NCI-H1417 (cell line): ENCODE measurements around the gene ARMH3.

Experiments used
- DNase-seq, 3 experiments: peaks; one replicate each; lab custom pipeline; 2025; lab: John Stamatoyannopoulos, UW

The ARMH3 gene

GRCh38 chr10:101857802-101858476, 198.0 kb downstream of the ARMH3 start:
- no peak for DNase-seq

DNA sequence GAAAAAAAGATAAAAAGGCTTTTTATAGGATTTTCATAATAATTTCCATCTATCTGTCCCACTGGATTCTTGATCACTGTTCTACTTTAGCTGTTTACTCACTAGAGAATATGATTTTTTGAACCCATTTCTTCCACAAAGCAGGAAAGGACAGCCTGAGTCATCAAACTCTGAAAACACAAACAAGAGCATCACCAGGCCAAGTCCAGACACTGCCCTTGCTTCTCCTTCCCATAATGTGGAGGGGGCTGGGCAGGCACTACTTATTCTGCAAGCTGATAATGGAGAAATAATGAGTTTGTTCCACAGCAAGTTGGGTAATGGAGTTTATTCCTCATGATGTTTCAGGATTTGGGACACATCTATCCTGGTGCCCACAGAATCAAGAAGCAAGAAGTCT, 199.3 kb downstream of the ARMH3 start:
- no peak for DNase-seq

DNA sequence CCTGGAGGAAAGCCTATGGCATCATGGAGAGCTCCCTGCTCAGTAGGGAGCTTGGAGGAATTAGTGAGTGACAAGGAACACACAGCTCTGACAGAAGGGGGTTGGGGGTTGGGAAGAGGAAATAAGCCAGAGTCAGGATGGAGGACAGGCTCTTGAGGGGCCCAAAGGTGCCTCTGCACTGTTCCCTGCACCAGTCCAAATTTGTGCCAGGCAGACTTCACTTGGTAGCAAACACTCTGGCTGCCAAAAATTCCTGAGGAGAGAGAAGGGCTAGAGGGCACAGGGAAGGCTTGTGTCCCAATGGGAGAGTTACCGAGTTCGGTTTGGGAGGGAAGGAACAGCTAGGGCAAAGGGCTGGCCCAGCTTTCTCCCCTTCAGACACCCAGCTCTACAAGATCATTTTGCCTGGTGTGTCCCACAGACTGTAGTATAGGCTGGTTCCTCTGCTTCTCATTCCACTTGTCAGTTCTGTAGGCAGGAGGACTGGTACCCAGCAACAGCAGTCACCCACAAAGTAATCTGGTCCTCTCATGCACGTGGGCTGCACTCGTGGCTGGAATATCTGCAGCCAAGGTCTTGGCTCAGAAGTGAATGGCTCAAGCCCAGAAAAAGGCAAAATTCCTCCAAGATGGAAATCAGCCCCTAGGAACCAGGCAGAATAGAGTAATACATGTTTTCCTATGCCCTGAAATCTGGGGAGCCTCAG, 204.4 kb downstream of the ARMH3 start:
- no peak for DNase-seq

- DNase-seq: no peak
These were observed 205.2 kb downstream of the ARMH3 start for GRCh38 chr10:101850749-101851148.

DNA sequence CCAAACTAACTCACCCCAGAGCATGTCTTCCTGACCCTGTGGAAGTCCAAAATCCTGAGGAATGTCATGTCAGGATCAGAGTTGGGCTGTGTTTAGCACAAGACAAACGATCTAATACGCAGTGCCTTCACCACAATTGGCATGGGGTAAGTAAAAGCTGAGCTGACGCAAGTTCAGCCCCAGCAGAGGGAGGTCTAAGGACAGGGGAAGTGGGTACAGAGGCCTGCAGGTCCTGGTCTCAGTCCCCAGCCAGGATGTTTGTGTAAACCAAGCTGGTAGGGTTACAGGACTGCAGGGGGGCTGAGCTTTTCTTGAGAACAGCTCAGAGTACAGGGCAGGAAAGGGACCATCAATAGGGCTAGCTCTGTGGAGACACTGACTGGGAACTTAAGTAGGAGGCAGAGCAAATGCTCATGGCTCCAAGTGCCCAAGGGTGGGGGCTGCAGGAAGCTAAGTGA, 207.1 kb downstream of the ARMH3 start:
- no peak for DNase-seq

- no peak for DNase-seq
These were observed 207.6 kb downstream of the ARMH3 start for GRCh38 chr10:101848408-101848807.

- no peak for DNase-seq
These were observed 210.1 kb downstream of the ARMH3 start for GRCh38 chr10:101845893-101846292.

DNA sequence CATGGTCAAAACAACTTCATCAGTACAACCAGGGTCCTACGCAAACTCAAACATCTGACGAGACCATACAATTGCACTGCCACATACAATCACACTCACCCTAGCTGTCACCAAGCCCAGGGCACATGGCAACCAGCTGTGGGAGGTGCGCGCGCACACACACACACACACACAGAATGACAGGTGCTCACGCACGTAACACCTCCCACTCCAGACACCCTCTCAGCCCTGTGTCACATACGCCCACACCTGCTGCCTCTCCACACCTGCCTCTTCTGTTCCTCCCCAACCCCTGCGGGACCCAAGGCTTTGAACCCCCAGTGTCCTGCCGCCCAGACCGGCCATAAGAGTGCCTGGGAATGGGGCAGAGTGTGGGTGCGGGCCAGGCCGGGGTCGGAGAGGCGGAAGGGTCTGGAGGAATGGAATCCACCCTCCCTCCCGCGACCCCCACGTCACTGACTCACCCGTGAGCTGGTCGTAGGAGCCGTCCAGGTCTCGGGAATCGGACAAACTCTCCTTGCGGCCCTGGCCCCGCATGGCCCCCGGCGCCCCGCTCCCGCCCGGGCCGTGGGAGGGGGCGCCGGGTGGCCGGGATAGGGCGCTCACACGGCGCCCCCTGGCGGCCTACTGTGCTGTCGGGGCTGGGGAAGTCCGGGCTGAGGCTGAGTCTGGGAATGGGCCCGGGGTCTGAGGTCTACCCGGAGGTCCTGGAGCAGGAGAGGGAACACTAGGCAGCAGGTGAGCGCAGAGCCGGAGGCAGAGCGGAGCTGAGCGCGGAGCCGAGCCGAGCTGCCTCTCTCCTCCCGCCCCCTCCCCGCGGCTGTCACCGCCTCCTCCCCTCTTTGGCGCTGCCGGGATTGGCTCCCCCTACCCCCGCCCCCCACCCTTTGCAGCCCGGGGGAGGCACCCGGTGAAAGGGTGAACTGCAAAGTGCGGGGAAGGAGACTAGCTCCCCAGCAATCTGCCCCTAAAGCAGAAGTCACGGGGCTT, 212.6 kb downstream of the ARMH3 start, which contains the start of gene KCNIP2:
KCNIP2 (minus strand) TSS at position 769 of the 990 bp plus-strand sequence; CDS start at position 537, 232 bp downstream.
- DNase-seq: peak; percentile 56 to 63 (median 58)

DNA sequence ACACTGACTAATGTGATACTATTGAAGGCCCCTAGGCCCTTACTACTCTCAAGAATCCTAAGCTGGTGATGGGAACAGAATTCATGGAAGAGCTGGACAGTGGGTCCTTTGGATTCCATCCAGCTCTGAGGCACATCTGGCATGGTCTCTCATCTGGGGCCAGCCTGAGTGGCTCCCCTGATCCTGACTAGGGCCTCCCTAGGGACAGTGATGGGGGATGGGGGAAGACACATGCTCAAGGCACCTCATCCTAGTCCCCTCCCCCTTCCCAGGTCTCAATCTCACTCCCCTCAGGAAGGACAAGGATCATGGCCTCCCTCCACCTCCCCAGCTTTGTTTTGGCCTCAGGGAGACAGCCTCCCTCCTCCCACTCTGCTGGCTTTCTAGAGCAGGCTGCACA, 214.1 kb downstream of the ARMH3 start:
- DNase-seq: no peak

DNA sequence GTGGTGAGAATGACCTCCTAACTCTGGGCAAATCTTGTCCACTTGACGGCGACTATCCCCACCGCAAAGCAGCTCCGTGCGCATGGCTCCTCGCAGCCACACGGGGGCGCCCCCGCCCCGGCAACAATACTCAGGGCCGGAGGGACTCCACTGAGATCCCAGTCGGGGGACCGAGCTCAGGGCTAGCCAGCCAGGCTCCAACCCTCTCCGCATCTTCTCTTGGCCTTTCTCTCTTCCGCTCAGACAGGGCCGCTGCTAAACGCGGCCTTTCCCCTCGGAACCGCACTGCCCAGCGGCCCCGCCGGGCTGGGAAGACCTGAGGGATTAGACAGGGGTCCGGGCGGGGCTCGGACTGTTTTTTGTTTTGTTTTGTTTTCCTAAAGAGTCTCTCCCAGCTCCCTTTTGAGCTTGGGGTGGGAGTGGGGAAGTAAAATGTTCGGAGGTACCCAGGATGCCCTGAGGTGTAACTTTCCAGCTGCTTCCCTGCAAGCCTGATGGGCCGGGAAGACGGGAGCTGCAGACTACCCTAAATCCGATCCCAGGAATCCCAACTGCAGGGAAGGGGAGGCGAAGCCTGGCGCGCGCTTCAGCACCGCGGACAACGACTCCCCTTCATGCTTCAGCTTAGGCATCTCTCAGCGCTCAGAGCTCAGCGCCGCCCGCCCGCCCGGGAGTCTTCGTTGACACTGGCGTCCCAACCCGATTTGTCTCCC, 215.1 kb downstream of the ARMH3 start:
- peak; percentile 55 to 76 (median 75) for DNase-seq

GRCh38 chr10:101840102-101840684, 215.8 kb downstream of the ARMH3 start:
- DNase-seq: peak in 2 of 3 experiments; percentile 30 to 49

DNA sequence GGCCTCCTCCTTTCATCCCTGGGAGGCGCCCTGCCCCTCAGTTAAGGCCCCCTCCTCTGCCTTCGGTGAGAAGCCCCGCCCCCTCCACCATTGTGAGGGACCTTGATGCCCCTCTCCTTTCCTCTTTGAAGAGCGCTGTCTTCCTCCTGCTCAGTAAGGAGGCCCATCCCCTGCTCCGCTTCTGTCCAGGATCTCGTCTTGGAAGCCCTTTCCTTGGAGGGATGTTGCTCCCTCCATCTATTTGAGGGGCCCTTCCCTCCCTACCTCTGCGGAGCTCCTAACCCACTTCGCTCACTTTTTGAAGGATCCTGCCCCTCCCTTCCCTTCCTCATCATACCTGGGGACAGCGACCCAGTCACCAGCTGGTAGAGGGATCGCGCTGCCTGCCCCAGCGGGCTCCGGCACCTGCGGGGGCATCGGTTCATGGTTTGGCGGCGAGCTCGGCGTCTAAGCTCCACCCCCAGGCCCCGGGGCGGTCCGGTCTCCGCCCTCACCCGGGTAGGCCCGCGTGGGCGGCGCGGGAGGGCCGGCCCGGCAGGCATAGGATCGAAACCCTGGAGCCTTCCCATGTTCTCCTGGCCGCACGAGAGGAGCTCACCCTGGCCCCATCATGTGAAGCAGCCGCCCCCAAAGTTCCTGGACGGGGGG, 216.4 kb downstream of the ARMH3 start:
- DNase-seq: peak; percentile 7 to 39 (median 24)

- DNase-seq: no peak
These were observed 217.0 kb downstream of the ARMH3 start for GRCh38 chr10:101839002-101839401.

- no peak for DNase-seq
These were observed 217.5 kb downstream of the ARMH3 start for GRCh38 chr10:101838416-101838970.

GRCh38 chr10:101837748-101838147, 218.2 kb downstream of the ARMH3 start:
- DNase-seq: no peak

GRCh38 chr10:101835362-101835761, 220.6 kb downstream of the ARMH3 start:
- no peak for DNase-seq

- no peak for DNase-seq
These were observed 221.6 kb downstream of the ARMH3 start for GRCh38 chr10:101834341-101834740.

GRCh38 chr10:101833466-101833865, 222.5 kb downstream of the ARMH3 start:
- DNase-seq: no peak

DNA sequence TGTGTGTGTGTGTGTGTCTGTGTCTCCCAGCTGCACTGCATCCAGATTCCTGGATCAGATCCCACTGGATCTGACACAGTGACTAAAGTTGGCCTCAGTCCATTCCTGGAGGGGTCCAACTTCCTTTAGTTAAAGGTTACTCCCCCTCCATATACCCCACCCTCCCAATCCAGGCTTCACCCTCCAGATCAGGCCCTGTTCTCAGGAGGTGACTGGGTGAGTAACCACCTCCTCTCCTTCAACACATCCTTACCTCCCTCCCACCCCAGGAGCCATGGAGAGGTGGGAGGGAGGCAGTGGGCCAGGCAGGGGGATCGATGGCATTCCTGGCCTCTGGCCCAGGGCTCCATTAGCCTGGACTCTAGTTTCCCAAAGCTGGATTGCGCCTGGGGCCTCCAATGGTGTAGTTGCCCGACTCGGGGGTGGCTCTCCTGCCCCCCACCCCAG, 223.6 kb downstream of the ARMH3 start:
- DNase-seq: no peak

DNA sequence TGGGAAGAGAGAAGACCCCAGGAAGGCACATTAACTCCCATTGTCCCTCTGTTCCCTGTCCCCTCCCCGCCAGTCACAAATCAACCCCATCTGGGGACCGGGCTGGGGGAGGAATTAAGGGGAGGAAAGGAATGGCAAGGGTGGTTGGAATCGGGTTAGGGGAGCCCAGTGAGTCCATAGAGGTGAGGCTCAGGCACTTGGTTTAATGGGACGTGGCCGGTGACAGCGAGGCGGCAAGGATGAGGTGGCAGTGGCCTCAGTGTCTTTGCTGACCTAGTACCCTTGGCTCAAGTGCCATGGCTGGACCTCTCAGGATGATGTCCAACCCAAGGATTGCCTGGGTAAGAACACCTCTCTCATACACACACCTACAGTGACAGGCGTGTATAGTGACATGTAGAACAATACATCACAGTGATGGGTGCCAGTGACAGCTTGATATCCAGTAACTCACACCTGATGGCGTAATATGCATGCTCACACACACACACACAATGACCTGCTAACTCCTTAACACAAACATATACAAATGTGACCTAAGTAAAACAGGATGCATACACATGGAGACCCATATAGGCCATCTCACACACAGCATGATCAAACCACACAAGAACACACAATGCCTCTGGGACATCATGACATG, 224.7 kb downstream of the ARMH3 start:
- no peak for DNase-seq
